Measurements from ENCODE around the gene TRIM14.
A peak's percentile ranks its signal among the peaks of the same experiment; 100 is the strongest.

TRIM14 gene

GRCh38 chr9:98118640-98119601, at the start of gene TRIM14:
TSS of gene TRIM14 (minus strand) at chr9:98119222. CDS start at chr9:98119188, 34 bp downstream.
- peak; percentile 74 for DNase-seq

DNA sequence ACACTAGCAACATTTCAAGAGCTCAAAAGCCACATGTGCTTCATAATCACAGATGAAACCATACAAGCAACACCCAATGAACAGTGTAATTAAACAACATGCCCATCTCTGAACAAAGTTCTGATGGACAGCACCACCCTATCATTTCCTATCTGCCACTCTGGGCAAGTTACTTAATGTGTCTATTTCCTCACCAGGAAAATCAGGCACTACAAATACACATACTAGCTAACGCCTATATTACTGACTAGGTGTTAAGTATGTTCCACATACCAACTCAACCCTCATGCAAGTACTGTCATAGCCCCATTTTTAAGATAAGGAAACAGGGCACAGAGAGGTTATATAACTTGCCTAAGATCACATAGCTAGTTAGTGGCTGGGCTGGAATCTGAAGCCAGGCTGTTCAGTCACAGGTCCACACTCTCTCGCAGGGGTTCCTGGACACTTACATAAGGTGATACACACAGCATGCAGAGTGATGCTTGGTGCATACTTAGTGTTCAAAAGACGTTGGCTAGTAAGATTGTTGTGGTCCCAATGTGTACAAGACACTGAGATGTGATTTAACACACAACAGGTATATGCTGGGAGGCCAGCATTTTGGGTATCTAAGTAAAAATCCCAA, 49.2 kb upstream of the TRIM14 start:
- DNase-seq: no peak

GRCh38 chr9:98164912-98165311, 45.9 kb upstream of the TRIM14 start:
- DNase-seq: no peak

DNA sequence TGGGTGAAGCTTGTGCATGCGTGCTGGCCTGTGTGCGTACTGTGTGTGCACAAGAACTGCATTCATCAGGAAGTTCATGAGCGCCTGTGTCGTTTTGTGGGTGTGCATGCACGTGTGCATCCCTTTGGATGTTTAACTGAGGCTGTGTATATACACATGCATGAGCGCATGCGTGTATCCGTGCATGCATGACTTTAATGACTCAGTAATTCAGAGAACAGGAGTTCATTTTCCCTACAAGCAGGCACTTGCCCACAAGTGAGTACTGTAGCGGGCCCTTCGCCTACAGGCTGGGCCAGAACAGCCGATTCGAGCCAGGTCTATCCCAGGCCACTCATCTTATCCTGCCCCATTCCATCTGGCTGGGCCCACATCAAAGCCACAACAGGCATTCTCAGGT, 43.6 kb upstream of the TRIM14 start:
- DNase-seq: no peak

DNA sequence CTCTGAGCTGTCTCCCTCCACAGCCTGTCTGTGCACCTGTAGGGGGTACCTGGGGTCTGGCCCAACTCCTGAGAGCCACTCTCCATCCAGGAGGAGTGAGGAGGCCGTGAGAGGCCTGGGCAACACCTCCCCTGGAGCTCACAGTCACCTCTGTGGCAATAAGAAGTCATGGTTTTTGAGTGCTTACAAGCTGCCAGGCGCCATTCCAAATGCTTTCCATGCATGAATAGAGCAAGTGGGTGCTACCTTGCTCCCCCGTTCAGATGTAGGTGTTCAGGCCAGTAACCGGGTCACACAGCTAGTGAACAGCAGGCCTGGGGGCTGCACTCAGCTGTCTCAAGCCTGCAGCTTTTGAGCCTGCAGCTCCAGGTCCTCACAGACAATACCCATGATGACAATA, 42.8 kb upstream of the TRIM14 start:
- DNase-seq: no peak

GRCh38 chr9:98159790-98160189, 40.8 kb upstream of the TRIM14 start:
- no peak for DNase-seq

DNA sequence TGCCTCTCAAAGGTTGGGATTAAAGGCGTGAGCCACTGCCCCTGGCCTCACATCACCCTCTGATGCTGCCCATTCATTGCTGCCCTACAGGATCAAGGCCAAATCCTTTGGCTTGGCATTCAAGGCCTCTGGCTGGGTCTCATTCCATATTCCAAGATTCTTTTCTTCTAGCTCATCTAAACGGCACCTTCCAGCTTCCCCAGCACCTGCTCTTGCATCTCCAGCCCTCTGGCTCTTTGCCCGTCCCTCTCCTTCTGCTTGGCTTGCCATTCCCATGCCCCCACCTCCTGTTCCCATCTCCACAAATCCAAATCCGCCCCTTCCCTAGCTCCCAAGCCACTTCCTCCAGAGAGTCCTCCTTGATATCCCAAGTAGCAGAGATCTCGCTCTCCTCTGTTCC, 40.3 kb upstream of the TRIM14 start:
- DNase-seq: no peak

- no peak for DNase-seq
These were observed 39.2 kb upstream of the TRIM14 start for GRCh38 chr9:98158071-98158831.

DNA sequence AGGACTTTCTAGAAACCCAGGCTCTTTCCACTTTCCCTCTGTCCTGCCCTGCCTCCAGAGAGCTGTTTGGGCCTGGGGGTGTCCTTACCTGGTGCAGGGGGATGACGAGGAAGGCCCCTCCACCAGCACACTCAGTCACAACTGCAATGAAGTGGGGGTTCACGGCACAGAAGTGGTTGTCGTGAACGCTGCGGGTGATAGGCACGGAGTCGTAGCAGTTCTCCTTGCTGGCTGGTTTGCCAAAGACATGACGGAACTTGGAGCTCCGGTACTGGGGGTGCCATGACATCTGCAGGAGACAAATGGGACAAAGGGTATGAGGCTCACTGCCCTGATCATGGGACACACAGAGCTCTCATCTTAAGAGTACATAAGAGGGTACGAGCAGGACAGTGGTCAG, 38.4 kb upstream of the TRIM14 start:
- DNase-seq: no peak

- no peak for DNase-seq
These were observed 35.7 kb upstream of the TRIM14 start for GRCh38 chr9:98154678-98155077.

GRCh38 chr9:98152526-98152925, 33.5 kb upstream of the TRIM14 start:
- DNase-seq: no peak

DNA sequence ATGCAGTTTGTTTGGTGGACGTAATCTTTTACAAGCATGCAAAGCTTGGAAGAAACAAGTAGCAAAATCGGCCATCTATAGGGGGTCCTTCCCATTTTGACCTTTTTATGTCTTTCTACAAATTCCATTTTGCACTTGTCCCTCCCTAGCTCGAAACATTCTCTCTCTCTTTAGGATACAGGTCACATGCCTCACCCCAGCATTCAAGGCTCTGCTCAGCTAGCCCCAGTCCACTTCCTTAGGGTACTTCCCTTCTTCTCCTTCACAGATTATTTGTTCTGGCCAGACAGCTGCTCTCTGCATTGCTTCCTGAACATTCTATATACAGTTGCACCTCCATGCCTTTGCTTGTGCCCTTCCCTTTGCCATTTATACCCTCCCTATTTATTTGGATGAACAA, 31.7 kb upstream of the TRIM14 start:
- no peak for DNase-seq

- no peak for DNase-seq
These were observed 31.1 kb upstream of the TRIM14 start for GRCh38 chr9:98150164-98150563.

- no peak for DNase-seq
These were observed 30.4 kb upstream of the TRIM14 start for GRCh38 chr9:98149422-98149821.

DNA sequence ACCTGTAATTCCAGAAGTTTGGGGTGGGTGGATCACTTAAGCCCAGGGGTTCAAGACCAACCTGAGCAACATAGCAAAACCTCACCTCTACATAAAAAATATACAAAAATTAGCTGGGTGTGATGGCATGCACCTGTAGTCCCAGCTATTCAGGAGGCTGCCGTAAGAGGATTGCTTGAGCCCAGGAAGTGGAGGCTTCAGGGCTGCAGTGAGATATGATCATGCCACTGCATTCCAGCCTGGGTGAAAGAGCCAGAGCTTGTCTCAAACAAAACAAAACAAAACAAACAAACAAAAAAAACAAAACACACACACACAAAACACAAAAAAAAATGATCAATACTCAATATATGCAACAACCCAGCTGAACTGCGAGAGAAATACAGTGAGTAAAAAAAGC, 29.5 kb upstream of the TRIM14 start:
- no peak for DNase-seq

- no peak for DNase-seq
These were observed 28.6 kb upstream of the TRIM14 start for GRCh38 chr9:98147582-98147981.

- no peak for DNase-seq
These were observed 27.3 kb upstream of the TRIM14 start for GRCh38 chr9:98146101-98146991.

- no peak for DNase-seq
These were observed 25.6 kb upstream of the TRIM14 start for GRCh38 chr9:98144631-98145030.

- DNase-seq: no peak
These were observed 25.1 kb upstream of the TRIM14 start for GRCh38 chr9:98144076-98144475.

DNA sequence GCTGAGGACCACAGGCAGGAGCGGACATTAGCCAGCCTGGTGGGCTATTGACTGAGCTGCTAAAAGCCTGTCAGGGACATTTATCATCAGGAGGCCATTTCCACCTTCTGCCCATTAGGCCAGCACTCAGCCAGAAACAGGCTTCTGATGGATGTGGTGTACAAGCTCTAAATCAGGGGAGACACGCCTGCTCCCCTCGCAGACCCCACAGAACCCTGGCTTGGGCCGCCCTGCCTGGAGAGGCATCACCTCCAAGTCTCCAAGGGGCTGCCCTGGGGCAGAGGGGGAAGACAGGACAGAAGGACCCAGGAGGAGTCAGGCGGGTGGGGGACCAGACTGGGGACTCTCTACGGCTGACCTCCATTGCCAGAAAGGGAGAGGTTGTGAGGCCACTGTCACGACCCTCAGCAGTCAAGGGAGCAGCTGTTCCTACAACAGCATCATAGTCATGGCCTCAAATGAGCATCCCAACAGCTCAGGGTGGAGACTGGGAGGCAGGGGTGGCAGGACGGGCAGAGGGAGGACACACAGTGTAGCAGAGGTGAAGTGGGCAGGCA, 24.0 kb upstream of the TRIM14 start:
- DNase-seq: no peak

DNA sequence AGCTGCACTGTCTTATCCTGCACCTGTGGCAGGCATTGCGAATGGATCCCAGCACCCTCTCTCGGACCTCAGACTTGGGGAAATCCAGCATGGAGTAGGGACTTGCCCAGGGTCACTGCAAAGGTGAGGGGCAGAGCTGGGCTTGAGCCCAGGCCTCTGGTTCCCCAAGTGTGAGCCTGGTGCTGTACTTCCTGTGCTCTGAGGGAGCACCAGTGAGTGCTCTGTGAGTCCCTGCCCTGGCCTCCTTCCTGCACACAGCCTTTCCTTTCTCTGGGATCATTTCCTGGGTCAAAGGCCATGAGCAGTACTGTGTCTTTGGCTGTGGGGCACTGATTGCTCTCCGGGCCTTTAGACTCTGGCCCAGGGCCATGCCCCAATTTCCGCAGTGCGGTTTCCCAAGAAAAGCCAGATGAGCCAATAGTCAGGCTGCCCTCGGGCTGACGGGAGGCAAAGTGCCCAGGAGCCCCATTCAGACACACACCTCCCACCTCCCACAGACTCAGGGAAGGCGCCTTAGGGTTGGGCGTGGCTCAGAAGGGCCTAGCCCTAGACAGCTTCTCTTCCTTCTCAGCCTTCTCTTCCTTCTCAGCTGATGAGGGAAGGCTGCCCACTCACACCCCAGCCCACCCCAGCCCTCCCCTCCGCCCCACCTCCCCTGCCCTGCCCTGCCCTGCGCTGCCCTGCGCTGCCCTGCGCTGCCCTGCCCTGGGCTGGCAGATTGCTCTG, 23.3 kb upstream of the TRIM14 start:
- DNase-seq: no peak
